CD14-positive monocyte (primary cell): ENCODE data around the gene LGR5. TPM values are rescaled to one million over a fixed set of nuclear protein-coding genes. Genes with fewer than 3 reads are reported as not detected.

ENCODE experiments used
- DNase-seq, 3 donors: peaks; one replicate each; pipeline ENCODE4 v3.0.0-alpha.2; 2011 to 2022
- H2AFZ ChIP-seq: 2 replicates; pipeline ENCODE4 v1.6.0; 2012; ENCODE audit warnings: mild to moderate bottlenecking, low read depth, low read length, inconsistent platforms; ENCODE audit not compliant: insufficient read depth, poor library complexity, severe bottlenecking
- H3K27ac ChIP-seq, 2 donors: 1 replicate in 1 of 2; 2 replicates in 1 of 2; pipeline ENCODE4 v1.5.1; 2012 to 2013; ENCODE audit warnings: low read length in 2 of 2, control low read depth in 1 of 2, inconsistent platforms in 1 of 2, low read depth in 1 of 2, mild to moderate bottlenecking in 1 of 2
- H3K27me3 ChIP-seq, 2 donors: one replicate each; pipeline versions ENCODE4 v1.6.0 to v1.6.1; 2011 to 2013; ENCODE audit warnings: low read length in 2 of 2; ENCODE audit not compliant: control insufficient read depth in 2 of 2, insufficient read depth in 2 of 2
- H3K36me3 ChIP-seq, 2 donors: replicated peaks in 1 of 2; 1 replicate in 1 of 2; 2 replicates in 1 of 2; pipeline versions ENCODE4 v1.5.1 to v1.6.1; 2012 to 2013; ENCODE audit warnings: low read length in 2 of 2, control low read depth in 1 of 2, inconsistent platforms in 1 of 2, mild to moderate bottlenecking in 1 of 2; ENCODE audit not compliant: insufficient read depth in 2 of 2, control insufficient read depth in 1 of 2
- H3K4me1 ChIP-seq, 2 donors: 1 replicate in 1 of 2; 2 replicates in 1 of 2; pipeline versions ENCODE4 v1.5.1 to v1.6.1; 2012 to 2013; ENCODE audit warnings: low read length in 2 of 2, control low read depth in 1 of 2, inconsistent platforms in 1 of 2, mild to moderate bottlenecking in 1 of 2, moderate library complexity in 1 of 2; ENCODE audit not compliant: insufficient read depth in 2 of 2, control insufficient read depth in 1 of 2
- H3K4me2 ChIP-seq: replicated peaks from 2 replicates; pipeline ENCODE3; 2012; ENCODE audit warnings: low read length, moderate library complexity, mild to moderate bottlenecking; ENCODE audit not compliant: poor library complexity, severe bottlenecking; ENCODE audit errors: extremely low read depth
- H3K4me3 ChIP-seq, 3 experiments: fragments of 200-600 bp in 1 of 3; sonication (generic) in 1 of 3; replicated peaks in 1 of 3; 1 replicate in 2 of 3; 2 replicates in 1 of 3; pipeline ENCODE4 v1.5.1; 2011 to 2013; ENCODE audit warnings: low read length in 3 of 3, mild to moderate bottlenecking in 3 of 3, control low read depth in 2 of 3, low read depth in 2 of 3, inconsistent platforms in 1 of 3, moderate library complexity in 1 of 3
- H3K79me2 ChIP-seq: 2 replicates; pipeline ENCODE4 v1.6.0; 2012; ENCODE audit warnings: mild to moderate bottlenecking, control low read depth, inconsistent platforms, low read length, moderate library complexity; ENCODE audit not compliant: insufficient read depth
- H3K9ac ChIP-seq: 2 replicates; pipeline ENCODE4 v1.6.0; 2017; ENCODE audit warnings: low read length, mild to moderate bottlenecking; ENCODE audit not compliant: insufficient read depth, poor library complexity, severe bottlenecking
- H3K9me3 ChIP-seq, 2 donors: replicated peaks in 1 of 2; 1 replicate in 1 of 2; 2 replicates in 1 of 2; pipeline versions ENCODE4 v1.5.1 to v1.6.1; 2012 to 2013; ENCODE audit warnings: low read length in 2 of 2, control low read depth in 1 of 2; ENCODE audit not compliant: control insufficient read depth in 1 of 2, insufficient read depth in 1 of 2
- H4K20me1 ChIP-seq: 2 replicates; pipeline ENCODE4 v1.6.0; 2012; ENCODE audit warnings: mild to moderate bottlenecking, low read length, control low read depth, moderate library complexity; ENCODE audit not compliant: insufficient read depth
- H3K27ac Mint-ChIP-seq, 7 donors: one replicate each; pipeline ENCODE4 v1.8.0; 2020; ENCODE audit warnings: mild to moderate bottlenecking in 7 of 7, mixed read lengths in 7 of 7, moderate library complexity in 6 of 7, inconsistent platforms in 2 of 7
- H3K27me3 Mint-ChIP-seq, 3 donors: one replicate each; pipeline ENCODE4 v1.8.0; 2021 to 2022; ENCODE audit warnings: low read depth in 3 of 3, mild to moderate bottlenecking in 3 of 3, mixed read lengths in 3 of 3, moderate library complexity in 3 of 3, inconsistent platforms in 1 of 3
- H3K36me3 Mint-ChIP-seq, 2 donors: one replicate each; pipeline ENCODE4 v1.8.0; 2020; ENCODE audit warnings: mixed read lengths in 2 of 2, inconsistent platforms in 1 of 2, mild to moderate bottlenecking in 1 of 2
- H3K4me1 Mint-ChIP-seq: one replicate; pipeline ENCODE4 v1.8.0; 2020; ENCODE audit warnings: mild to moderate bottlenecking, mixed read lengths
- H3K4me3 Mint-ChIP-seq, 2 donors: one replicate each; pipeline ENCODE4 v1.8.0; 2020; ENCODE audit warnings: mild to moderate bottlenecking in 2 of 2, mixed read lengths in 2 of 2, moderate library complexity in 1 of 2
- H3K9me3 Mint-ChIP-seq, 7 donors: one replicate each; pipeline ENCODE4 v1.8.0; 2020 to 2022; ENCODE audit warnings: mixed read lengths in 7 of 7, mild to moderate bottlenecking in 6 of 7, moderate library complexity in 6 of 7, inconsistent platforms in 2 of 7
- CTCF ChIP-seq: fragments of 200-600 bp; IDR thresholded peaks from one replicate; pipeline ENCODE4 v1.8.0; 2022; ENCODE audit warnings: antibody characterized with exemption, mild to moderate bottlenecking
- WGBS: methylation state at CpG from one replicate; pipeline ENCODE4 v1.1.5; 2013; ENCODE audit warnings: missing lambda C conversion rate; ENCODE audit not compliant: insufficient coverage; 5-methylcytosine and 5-hydroxymethylcytosine counted together
- intact Hi-C, 2 donors: fragments of 100-400 bp; cut with micrococcal nuclease; formaldehyde crosslinking; loops; one replicate each; pipeline versions ENCODE4 v1.15.0 to v1.15.1; 2023
- polyA plus RNA-seq, 3 donors: library from polyadenylated mRNA; depleted of rRNA in 1 of 3; unstranded in 2 of 3; stranded (reverse) in 1 of 3; fragments of 300-500 nt in 2 of 3; fragments of >200 nt in 1 of 3; fragmentation: Illumina TruSeq in 2 of 3; gene quantifications; 1 replicate in 2 of 3; 2 replicates in 1 of 3; pipeline ENCODE4 v1.2.3, GENCODE V29; 2012 to 2021

LGR5 gene
- polyA plus RNA-seq, 3 donors: not detected

GRCh38 chr12:71420775-71421406, 18.7 kb upstream of the LGR5 start:
- Histone ChIP-seq H3K4me2 (no peak overlapping the region), H3K27ac (no peak overlapping the region), H3K9me3 (peaks cover 0 to 14% of the 10 kb centered on the region in 2 donors), H4K20me1 (no peaks in the 10 kb centered on the region), H3K27me3 (no peaks in the 10 kb centered on the region), H3K79me2 (no peaks in the 10 kb centered on the region), H3K9ac (no peak overlapping the region), H3K4me3 (no peak overlapping the region), H3K36me3 (no peaks in the 10 kb centered on the region), H2AFZ (no peak overlapping the region), H3K4me1 (no peaks in the 10 kb centered on the region)
- peak overlapping the region in 1 of 7 donors; percentile 19 for H3K27ac Mint-ChIP-seq
- no peak for TF ChIP-seq CTCF
- intact Hi-C loops: no loop called here
- no peaks in the 10 kb centered on the region for H3K36me3 Mint-ChIP-seq
- no peak overlapping the region for H3K4me3 Mint-ChIP-seq
- no peaks in the 10 kb centered on the region for H3K27me3 Mint-ChIP-seq
- H3K4me1 Mint-ChIP-seq: no peaks in the 10 kb centered on the region
- no peak for DNase-seq
- WGBS: 88% methylated on average over 2 of the region's 2 CpGs
- H3K9me3 Mint-ChIP-seq: peaks cover 0 to 12% (median 5%) of the 10 kb centered on the region in 7 donors

GRCh38 chr12:71425568-71426299, 13.9 kb upstream of the LGR5 start:
- H3K4me2 ChIP-seq: no peak overlapping the region
- no peak for TF ChIP-seq CTCF
- WGBS: 100% methylated on average over 2 of the region's 4 CpGs

More at GRCh38 chr12:71425568-71426299, 13.9 kb upstream of the LGR5 start:
- H3K27me3 Mint-ChIP-seq: peaks cover 0 to 1% (median 0%) of the 10 kb centered on the region in 3 donors
- peaks cover 0 to 9% (median 2%) of the 10 kb centered on the region in 7 donors for H3K9me3 Mint-ChIP-seq
- peaks cover 0 to 7% of the 10 kb centered on the region in 2 donors for H3K9me3 ChIP-seq
- intact Hi-C loops: no loop called here
- no peak overlapping the region for H3K27ac ChIP-seq
- no peaks in the 10 kb centered on the region for H3K27me3 ChIP-seq
- no peak overlapping the region for H2AFZ ChIP-seq
- H3K9ac ChIP-seq: no peak overlapping the region
- H3K4me3 Mint-ChIP-seq: no peak overlapping the region
- no peaks in the 10 kb centered on the region for H4K20me1 ChIP-seq
- no peak for DNase-seq
- no peaks in the 10 kb centered on the region for H3K36me3 ChIP-seq
- no peak overlapping the region for H3K27ac Mint-ChIP-seq
- H3K4me1 Mint-ChIP-seq: no peaks in the 10 kb centered on the region
- H3K4me1 ChIP-seq: no peaks in the 10 kb centered on the region
- H3K36me3 Mint-ChIP-seq: no peaks in the 10 kb centered on the region
- no peak overlapping the region for H3K4me3 ChIP-seq
- H3K79me2 ChIP-seq: no peaks in the 10 kb centered on the region
